Astrocyte (in vitro differentiated cells and primary cell): Measurements from ENCODE around the gene GRID2.

Experiments used
- EZH2 ChIP-seq: IDR thresholded peaks from 2 replicates; pipeline ENCODE4 v1.6.1; 2012; ENCODE audit warnings: mild to moderate bottlenecking, low read length, inconsistent platforms; ENCODE audit not compliant: insufficient read depth
- TF ChIP-seq, protein P1 (sequence below): IDR thresholded peaks from 2 replicates; pipeline ENCODE4 v1.5.1; 2011; ENCODE audit warnings: low read depth, mild to moderate bottlenecking, inconsistent platforms, low read length, moderate library complexity; ENCODE audit not compliant: insufficient read depth

DNA sequence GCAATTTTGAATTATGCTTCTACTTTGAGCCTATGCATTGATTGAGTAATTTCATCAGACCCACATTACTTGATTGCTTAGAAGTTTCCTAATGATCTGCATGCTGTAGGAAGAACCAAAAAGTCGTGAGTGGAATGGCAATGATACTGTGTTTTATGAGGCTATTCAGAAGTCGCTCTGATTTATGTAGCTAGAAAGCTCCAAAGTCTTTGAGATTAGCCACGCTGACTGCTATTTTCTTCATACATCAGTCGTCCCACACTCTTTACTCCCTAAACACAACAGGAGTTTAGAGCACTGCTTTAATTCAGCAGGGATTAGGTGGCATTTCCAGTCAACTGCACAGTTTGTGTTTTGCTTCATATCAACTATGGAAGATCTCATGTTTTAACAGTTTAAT is 4.1 kb downstream of the GRID2 start:
- TF ChIP-seq, protein P1, sequence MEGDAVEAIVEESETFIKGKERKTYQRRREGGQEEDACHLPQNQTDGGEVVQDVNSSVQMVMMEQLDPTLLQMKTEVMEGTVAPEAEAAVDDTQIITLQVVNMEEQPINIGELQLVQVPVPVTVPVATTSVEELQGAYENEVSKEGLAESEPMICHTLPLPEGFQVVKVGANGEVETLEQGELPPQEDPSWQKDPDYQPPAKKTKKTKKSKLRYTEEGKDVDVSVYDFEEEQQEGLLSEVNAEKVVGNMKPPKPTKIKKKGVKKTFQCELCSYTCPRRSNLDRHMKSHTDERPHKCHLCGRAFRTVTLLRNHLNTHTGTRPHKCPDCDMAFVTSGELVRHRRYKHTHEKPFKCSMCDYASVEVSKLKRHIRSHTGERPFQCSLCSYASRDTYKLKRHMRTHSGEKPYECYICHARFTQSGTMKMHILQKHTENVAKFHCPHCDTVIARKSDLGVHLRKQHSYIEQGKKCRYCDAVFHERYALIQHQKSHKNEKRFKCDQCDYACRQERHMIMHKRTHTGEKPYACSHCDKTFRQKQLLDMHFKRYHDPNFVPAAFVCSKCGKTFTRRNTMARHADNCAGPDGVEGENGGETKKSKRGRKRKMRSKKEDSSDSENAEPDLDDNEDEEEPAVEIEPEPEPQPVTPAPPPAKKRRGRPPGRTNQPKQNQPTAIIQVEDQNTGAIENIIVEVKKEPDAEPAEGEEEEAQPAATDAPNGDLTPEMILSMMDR: no peak
- no peak for TF ChIP-seq EZH2
